Islet precursor cell (in vitro differentiated cells): ENCODE measurements around the gene MT3.

Source experiments
- DNase-seq: peaks from one replicate; pipeline ENCODE4 v3.0.0-alpha.2; 2018

The MT3 gene

GRCh38 chr16:56589141-56590039 lies at the start of gene MT3:
MT3 (plus strand) TSS chr16:56589528; CDS start chr16:56589591, 63 bp downstream.
- peak; percentile 48 for DNase-seq

- no peak for DNase-seq
Observed at GRCh38 chr16:56539656-56540055, 49.7 kb upstream of the MT3 start.

GRCh38 chr16:56542039-56542438 lies 47.3 kb upstream of the MT3 start:
- DNase-seq, result no peak

- peak; percentile 66 for DNase-seq
Observed at GRCh38 chr16:56547120-56547948, 42.0 kb upstream of the MT3 start.

DNA sequence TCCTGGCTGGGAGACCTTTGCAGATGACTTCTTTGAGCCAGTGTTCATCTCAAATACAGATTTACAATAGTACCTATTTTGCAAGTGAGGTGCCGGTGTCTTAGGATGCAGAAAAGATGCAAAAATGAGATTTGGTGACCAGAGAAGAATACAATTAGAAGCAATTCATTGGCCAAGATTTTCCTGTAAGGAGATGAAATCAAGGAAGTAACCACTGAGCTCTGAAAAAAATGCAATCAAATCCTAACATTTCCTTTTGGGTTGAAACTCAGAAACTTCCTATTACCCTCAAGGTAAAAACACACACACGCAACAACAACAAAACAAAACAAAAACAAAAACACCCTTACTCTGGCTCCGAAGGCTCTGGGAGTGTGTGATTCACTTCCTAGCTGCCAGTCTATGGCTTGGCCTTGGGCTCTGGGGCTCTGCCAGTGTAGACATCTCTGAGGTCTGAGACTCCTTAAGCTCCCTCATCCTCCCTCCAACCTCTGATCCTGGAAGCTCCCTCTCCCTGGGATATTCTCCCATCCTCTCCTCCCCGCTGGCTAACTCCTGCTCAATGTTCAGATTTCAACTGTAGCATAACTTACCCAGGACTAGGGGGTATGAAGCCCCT lies 41.3 kb upstream of the MT3 start:
- DNase-seq, result no peak

GRCh38 chr16:56549161-56549560 lies 40.2 kb upstream of the MT3 start:
- no peak for DNase-seq

GRCh38 chr16:56549744-56550385 lies 39.5 kb upstream of the MT3 start:
- no peak for DNase-seq

GRCh38 chr16:56551796-56552738 lies 37.3 kb upstream of the MT3 start:
- no peak for DNase-seq

DNA sequence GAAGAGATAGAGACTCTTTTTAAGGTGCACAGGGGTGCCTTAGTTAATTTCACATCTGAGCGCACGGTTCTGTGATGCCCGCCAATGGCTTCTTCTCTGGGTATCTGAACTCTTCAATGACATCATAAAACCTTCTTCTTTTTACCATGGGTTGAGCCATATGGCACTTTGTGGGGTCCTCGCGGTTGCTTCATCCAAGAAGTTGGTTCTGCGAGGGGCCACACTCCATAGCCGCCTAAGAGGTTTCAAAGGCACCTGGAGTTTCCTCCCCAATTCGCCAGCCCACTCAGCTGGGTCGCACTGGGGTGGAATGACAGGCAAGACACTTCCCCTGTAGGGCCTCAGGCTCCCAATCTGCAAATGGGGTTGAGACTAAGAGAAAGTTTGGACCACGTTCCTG lies 34.9 kb upstream of the MT3 start:
- no peak for DNase-seq

DNA sequence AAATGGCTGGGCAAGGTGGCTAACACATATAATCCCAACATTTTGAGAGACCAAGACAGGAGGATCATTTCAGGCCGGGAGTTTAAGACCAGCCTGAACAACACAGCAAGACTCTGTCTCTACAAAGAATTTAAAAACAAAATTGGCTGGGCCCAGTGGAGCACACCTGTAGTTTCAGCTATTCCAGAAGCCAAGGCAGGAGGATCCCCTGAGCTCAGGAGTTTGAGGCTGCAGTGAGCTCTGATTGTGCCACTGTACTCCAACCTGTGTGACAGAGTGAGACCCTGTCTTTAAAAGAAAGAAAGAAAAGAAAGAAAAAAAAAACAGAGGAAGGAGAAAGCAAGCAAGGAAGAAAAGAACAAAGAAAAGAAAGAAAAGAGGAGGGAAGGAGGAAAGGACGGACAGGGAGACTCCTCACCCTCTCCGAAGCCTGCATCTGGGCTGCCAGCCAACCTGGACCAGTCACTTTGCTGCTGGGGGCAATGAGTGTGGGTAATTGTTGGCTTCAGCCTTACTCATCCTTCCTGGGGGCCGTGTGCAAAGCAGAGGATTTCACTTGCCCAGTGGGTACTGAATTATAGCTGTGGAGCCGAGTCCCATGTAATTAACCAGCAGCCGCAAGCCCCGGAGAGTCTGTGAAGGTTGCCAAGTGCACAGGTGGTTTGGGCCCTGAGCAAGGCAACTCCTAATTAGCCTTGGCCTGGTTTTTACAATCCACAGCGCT lies 31.1 kb upstream of the MT3 start:
- peak; percentile 43 for DNase-seq

DNA sequence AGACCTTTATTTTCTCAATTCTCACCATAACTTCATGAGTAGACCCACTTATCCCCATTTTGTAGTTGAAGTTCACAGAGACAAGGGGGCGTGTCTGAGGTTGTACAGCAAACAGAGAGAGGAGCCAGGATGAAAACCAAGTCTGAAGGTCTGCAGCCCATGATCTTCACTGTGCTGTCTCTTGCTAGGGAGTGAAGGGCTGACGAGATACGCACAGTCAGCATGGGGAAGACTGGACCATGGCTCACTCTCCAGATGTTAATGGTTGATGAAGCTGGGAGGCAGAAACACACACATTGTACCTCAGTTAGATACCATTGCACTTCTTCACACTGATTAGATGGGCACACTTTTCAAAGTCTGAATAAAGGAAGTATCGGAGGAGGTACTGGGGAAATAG lies 30.2 kb upstream of the MT3 start:
- DNase-seq, result no peak

DNA sequence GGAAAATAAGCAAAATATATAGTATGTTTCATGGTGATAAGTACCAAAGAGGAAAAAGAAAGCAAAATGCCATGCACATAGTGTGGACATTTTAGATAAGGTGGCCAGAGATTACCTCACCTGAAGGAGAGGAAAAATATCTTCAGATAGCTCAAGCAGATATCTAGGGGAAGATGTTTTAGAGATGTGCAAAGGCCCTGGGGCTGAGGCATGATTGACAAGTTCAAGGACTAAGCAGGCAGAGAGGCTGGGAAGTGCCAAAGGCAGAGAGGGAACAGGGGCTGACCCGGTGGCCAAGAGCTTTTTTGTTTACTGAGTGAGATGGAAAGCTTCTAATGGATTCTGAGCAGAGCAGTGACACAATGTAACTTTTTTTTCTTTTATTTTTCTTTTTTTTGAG lies 28.9 kb upstream of the MT3 start:
- peak; percentile 19 for DNase-seq

DNA sequence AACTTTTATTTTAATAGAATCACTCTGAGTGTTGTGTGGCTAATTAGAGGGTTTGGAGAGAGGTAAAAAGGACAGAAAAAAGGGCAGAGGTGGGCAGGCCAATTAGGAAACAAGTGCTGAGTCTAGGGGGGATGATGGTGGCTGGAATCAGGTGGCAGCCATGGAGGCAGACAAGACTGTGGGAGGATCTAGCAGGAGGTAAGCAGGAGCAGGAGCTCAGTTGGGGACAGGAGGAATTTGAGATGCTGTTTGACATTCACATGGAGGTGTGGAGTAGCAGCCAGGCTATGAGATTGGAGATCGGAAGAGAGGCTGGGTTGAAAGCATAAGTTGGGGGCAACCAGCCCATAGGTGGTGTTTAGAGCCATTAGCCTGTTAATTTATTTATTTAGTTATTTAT lies 28.2 kb upstream of the MT3 start:
- DNase-seq, result peak; percentile 10

DNA sequence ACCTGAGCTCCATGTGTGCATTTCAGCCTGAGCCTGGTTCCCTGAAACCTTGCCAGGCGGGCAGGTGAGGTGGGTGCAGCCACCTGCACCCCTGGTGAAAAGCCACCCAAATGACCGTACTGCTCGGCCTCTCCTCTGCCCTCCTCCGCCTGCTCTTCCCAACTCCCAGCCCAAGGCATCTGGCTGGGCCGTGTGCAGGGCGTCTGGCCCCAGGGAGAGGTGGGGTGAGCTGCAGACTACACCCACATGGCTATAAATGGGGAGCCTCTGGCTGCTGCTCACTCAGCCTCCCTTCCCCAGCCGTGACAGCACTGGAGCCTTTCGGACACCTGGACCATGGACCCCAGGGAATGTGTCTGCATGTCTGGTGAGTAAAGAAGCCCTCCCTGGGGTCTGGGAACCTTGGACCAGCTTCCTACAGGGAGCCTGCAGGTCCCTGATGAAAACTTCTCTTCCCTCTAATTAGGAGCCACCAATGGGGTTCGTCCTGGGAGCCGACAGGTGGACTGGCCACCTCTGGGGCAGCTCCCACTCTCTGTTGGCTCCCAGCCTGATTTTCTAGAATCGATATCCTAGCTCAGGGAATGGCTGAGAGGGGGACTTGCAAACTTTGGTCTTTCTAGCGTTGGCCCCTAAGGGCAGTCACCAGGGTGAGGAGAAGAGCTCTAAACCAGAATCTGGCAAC lies 24.4 kb upstream of the MT3 start, which contains the start of gene MT4:
Gene MT4 (plus strand): TSS at position 281 of the 685 bp plus-strand sequence. CDS start 56 bp downstream, at position 337.
- DNase-seq, result peak; percentile 38

GRCh38 chr16:56569971-56570370 lies 19.4 kb upstream of the MT3 start:
- no peak for DNase-seq

DNA sequence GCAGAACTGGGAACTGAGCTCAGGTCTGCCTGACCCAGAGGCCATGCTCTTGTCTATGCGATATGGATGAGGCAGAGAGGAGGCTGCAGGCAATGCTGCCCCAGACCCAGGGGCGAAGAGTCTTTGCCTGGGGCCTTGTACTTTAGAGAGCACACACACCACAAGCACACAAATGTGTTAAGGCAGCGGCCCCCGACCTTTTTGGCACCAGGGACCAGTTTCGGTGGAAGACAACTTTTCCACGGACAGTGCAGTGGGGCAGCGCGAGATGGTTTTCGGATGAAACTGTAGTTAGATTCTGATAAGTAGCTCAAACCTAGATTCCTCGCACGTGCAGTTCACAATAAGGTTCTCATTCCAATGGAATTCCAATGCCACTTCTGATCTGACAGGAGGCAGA lies 17.8 kb upstream of the MT3 start:
- DNase-seq, result no peak

DNA sequence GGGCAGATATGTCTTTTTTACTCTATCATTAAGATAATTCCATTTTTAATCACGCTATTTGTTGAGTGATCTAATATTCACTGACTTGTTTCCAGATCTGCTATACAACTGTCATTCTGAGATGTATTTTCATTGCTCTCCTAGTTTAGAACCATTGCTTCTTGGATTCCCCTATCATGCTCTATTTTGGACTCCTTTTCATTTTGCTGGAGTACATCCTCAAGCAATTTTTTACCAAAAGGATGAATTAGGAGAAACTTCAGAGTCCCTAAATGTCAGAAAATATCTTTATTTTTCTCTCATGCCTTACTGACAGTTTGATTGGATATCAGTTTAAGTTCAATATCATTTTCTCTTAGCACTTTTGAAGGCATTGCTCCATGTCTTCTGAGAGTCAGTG lies 14.7 kb upstream of the MT3 start:
- DNase-seq, result no peak

- DNase-seq, result peak; percentile 90
Observed at GRCh38 chr16:56576585-56577299, 12.6 kb upstream of the MT3 start.

GRCh38 chr16:56577300-56577625 lies 12.1 kb upstream of the MT3 start:
- DNase-seq, result no peak
